OCI-LY7 (cell line): ENCODE results near the gene ZBED5. TPM values are rescaled to one million over a fixed set of nuclear protein-coding genes. Genes with fewer than 3 reads are reported as not detected.

ENCODE experiments used
- BruUV-seq: library from RNA; stranded (reverse); fragments of 400-500 nt; replicated peaks from 2 replicates; lab custom pipeline; 2021; lab: Mats Ljungman, UMichigan
- CTCF ChIA-PET: fragments of 300-600 bp; sonication (Branson Sonifier 250); formaldehyde crosslinking; loops from one replicate; lab custom pipeline; 2022; ENCODE audit warnings: antibody characterized with exemption; ENCODE audit not compliant: unreplicated experiment; lab: Charles Lee
- POLR2A ChIA-PET: fragments of 300-600 bp; sonication (Branson Sonifier 250); formaldehyde crosslinking; loops from one replicate; lab custom pipeline; 2022; ENCODE audit warnings: antibody characterized with exemption; lab: Charles Lee
- DNase-seq: peaks from one replicate; pipeline ENCODE4 v3.0.0-alpha.2; 2015; ENCODE audit warnings: low spot score
- H2AFZ ChIP-seq: fragments of 200-600 bp; sonication (generic), shearing (Covaris generic); 2 replicates; pipeline ENCODE4 v1.6.1; 2014; ENCODE audit warnings: mild to moderate bottlenecking, antibody characterized with exemption, low read length, moderate library complexity
- H3K27ac ChIP-seq: fragments of 200-600 bp; sonication (generic); 2 replicates; pipeline ENCODE4 v1.5.1; 2014; ENCODE audit warnings: mixed run types, low read depth, mild to moderate bottlenecking, moderate library complexity, low read length, inconsistent platforms; ENCODE audit not compliant: poor library complexity, severe bottlenecking
- H3K36me3 ChIP-seq: fragments of 200-600 bp; sonication (generic); 2 replicates; pipeline ENCODE4 v1.6.1; 2014; ENCODE audit warnings: mild to moderate bottlenecking, antibody characterized with exemption, low read length, moderate library complexity, mixed read lengths; ENCODE audit not compliant: insufficient read depth
- H3K4me1 ChIP-seq: fragments of 200-600 bp; sonication (generic); 2 replicates; pipeline ENCODE4 v1.5.1; 2014; ENCODE audit warnings: mild to moderate bottlenecking, low read length; ENCODE audit not compliant: insufficient read depth, poor library complexity, severe bottlenecking
- H3K4me2 ChIP-seq: fragments of 200-600 bp; sonication (generic); 2 replicates; pipeline ENCODE4 v1.6.1; 2014; ENCODE audit warnings: mild to moderate bottlenecking, low read length
- H3K4me3 ChIP-seq: fragments of 200-600 bp; sonication (generic); 2 replicates; pipeline ENCODE4 v1.5.1; 2014; ENCODE audit warnings: mild to moderate bottlenecking, low read depth, low read length; ENCODE audit not compliant: poor library complexity, severe bottlenecking
- H3K79me2 ChIP-seq: fragments of 200-600 bp; sonication (generic); 2 replicates; pipeline ENCODE4 v1.6.1; 2016; ENCODE audit warnings: low read depth, mild to moderate bottlenecking, low read length, moderate library complexity, mixed read lengths; ENCODE audit not compliant: insufficient read depth
- H3K9me2 ChIP-seq: fragments of 200-600 bp; sonication (generic); 2 replicates; pipeline ENCODE4 v1.6.1; 2016; ENCODE audit warnings: mild to moderate bottlenecking, low read length, mixed read lengths; ENCODE audit not compliant: insufficient read depth
- H3K9me3 ChIP-seq: fragments of 200-600 bp; sonication (generic); 2 replicates; pipeline ENCODE4 v1.6.1; 2014; ENCODE audit warnings: mild to moderate bottlenecking, mixed run types, low read length, mixed read lengths
- H4K20me1 ChIP-seq: fragments of 200-600 bp; sonication (generic); 2 replicates; pipeline ENCODE4 v1.6.1; 2014; ENCODE audit warnings: mild to moderate bottlenecking, antibody characterized with exemption, low read length, moderate library complexity, mixed read lengths; ENCODE audit not compliant: insufficient read depth
- CTCF ChIP-seq: fragments of 200-600 bp; sonication (generic); conservative IDR thresholded peaks from 2 replicates; pipeline ENCODE4 v1.5.1; 2014; ENCODE audit warnings: mild to moderate bottlenecking, antibody characterized with exemption, low read length, moderate library complexity, mixed read lengths
- EZH2phosphoT487 ChIP-seq: fragments of 200-600 bp; sonication (generic); IDR thresholded peaks from 2 replicates; pipeline ENCODE4 v1.6.1; 2018; ENCODE audit warnings: low read depth, borderline replicate concordance, mild to moderate bottlenecking, mixed run types, antibody characterized with exemption, low read length, moderate library complexity, mixed read lengths
- intact Hi-C: fragments of 100-400 bp; cut with micrococcal nuclease; formaldehyde crosslinking; loops from one replicate; pipeline ENCODE4 v1.10.0; 2022; ENCODE audit not compliant: unreplicated experiment
- total RNA-seq, 2 experiments: library from RNA; depleted of rRNA in 1 of 2; stranded (reverse); fragments of >200 nt in 1 of 2; shearing (Covaris generic) in 1 of 2; gene quantifications; 2 replicates each; pipeline ENCODE4 v1.2.3, GENCODE V29; 2014 to 2022

The ZBED5 gene
- total RNA-seq, 2 experiments from 2014 or later, result 42.1 to 71.9 TPM

- intact Hi-C loops, result loop anchor here (1.0 to 10.0 kb wide), 4 partner anchors 50 to 984 kb away; partner anchors contain the start of genes AMPD3, EIF4G2 and USP47
- CTCF ChIA-PET, result interaction anchor here (1.0 to 1.5 kb wide), 2 partner anchors 10 to 51 kb away, joined by 3 to 6 read pairs; partner anchors contain the start of gene EIF4G2
- peak overlapping the region; percentile 93 for H3K4me2 ChIP-seq
- H3K27ac ChIP-seq, result peak overlapping the region; percentile 81
- H3K36me3 ChIP-seq, result peaks cover 26% of the 10 kb centered on the region
- peak overlapping the region; percentile 85 for H2AFZ ChIP-seq
- H4K20me1 ChIP-seq, result no peaks in the 10 kb centered on the region; the same call in 1 of the 2 replicates
- POLR2A ChIA-PET, result interaction anchor here (0.6 to 5.7 kb wide), 12 partner anchors 14 to 402 kb away, joined by 3 to 63 read pairs (median 3); partner anchors contain the start of gene EIF4G2
- H3K79me2 ChIP-seq, result peaks cover 45% of the 10 kb centered on the region
- DNase-seq, result peak; percentile 56
- H3K4me3 ChIP-seq, result peak overlapping the region; percentile 85
- TF ChIP-seq EZH2phosphoT487, result no peak
- no peak for TF ChIP-seq CTCF
- TSS peak; percentile 70 for BruUV-seq
- H3K4me1 ChIP-seq, result peaks cover 22% of the 10 kb centered on the region
- H3K9me2 ChIP-seq, result no peaks in the 10 kb centered on the region
- no peaks in the 10 kb centered on the region for H3K9me3 ChIP-seq
Observed at GRCh38 chr11:10858439-10859325, 829 bp upstream of the ZBED5 start.

- Histone ChIP-seq H3K79me2 (peaks cover 55% of the 10 kb centered on the region), H3K36me3 (peaks cover 39% of the 10 kb centered on the region), H4K20me1 (no peaks in the 10 kb centered on the region; the same call in 1 of the 2 replicates), H3K4me2 (peak overlapping the region; percentile 92), H3K4me1 (peaks cover 22% of the 10 kb centered on the region), H3K27ac (peak overlapping the region; percentile 81), H3K4me3 (peak overlapping the region; percentile 85), H2AFZ (peak overlapping the region; percentile 71), H3K9me2 (no peaks in the 10 kb centered on the region), H3K9me3 (no peaks in the 10 kb centered on the region)
- POLR2A ChIA-PET, result interaction anchor here (0.6 to 5.7 kb wide), 11 partner anchors 12 to 401 kb away, joined by 3 to 63 read pairs (median 4); partner anchors contain the start of gene EIF4G2
- no peak for TF ChIP-seq EZH2phosphoT487
- TF ChIP-seq CTCF, result peak; percentile 42; the same call in 1 of the 2 replicates
- CTCF ChIA-PET, result interaction anchor here (1.0 to 1.5 kb wide), 2 partner anchors 9 to 49 kb away, joined by 3 to 6 read pairs; partner anchors contain the start of gene EIF4G2
- DNase-seq, result no peak
- intact Hi-C loops, result loop anchor here (5.0 to 10.0 kb wide), 3 partner anchors 400 to 985 kb away; partner anchors contain the start of genes AMPD3 and USP47
- no TSS peak for BruUV-seq
Observed at GRCh38 chr11:10857459-10857708, 469 bp downstream of the ZBED5 start.
